ENCODE results near the gene CEBPA. TPM values are rescaled to one million over a fixed set of nuclear protein-coding genes. Genes with fewer than 3 reads are reported as not detected.
"Not testable (repeated sequence)": the region's sequence is repeated elsewhere in the genome, so short reads cannot be mapped to it uniquely, and the experiment has no call there.

The CEBPA gene
- total RNA-seq, 1 donor from 2014 or later, result 0.45 TPM

- peaks cover 8% of the 10 kb centered on the region for H3K27me3 Mint-ChIP-seq (ENCODE audit: low read depth, unreplicated experiment)
- peak; percentile 5 for FAIRE-seq
- DNase-seq (ENCODE audit: low read depth), result no peak
- H3K4me3 Mint-ChIP-seq (ENCODE audit: unreplicated experiment), result no peak overlapping the region
- Histone ChIP-seq H3K9ac (ENCODE audit: low read length) (no peak overlapping the region), H3K79me2 (ENCODE audit: insufficient read depth, low read length) (no peaks in the 10 kb centered on the region), H3K4me3 (ENCODE audit: insufficient read depth, low read depth, low read length) (no peak overlapping the region), H3K27ac (ENCODE audit: low read depth, low read length) (no peak overlapping the region), H3K27me3 (ENCODE audit: insufficient read depth, low read length) (no peaks in the 10 kb centered on the region), H3K36me3 (ENCODE audit: insufficient read depth, low read length) (no peaks in the 10 kb centered on the region), H3K9me3 (ENCODE audit: insufficient read depth, low read depth, low read length) (no peaks in the 10 kb centered on the region), H4K20me1 (ENCODE audit: insufficient read depth, low read length) (no peaks in the 10 kb centered on the region), H3K4me1 (ENCODE audit: insufficient read depth, low read length) (no peaks in the 10 kb centered on the region), H3K4me2 (ENCODE audit: low read length) (no peak overlapping the region), H2AFZ (ENCODE audit: low read depth, low read length) (no peak overlapping the region)
- H3K27ac Mint-ChIP-seq (ENCODE audit: unreplicated experiment), result no peak overlapping the region
- no peaks in the 10 kb centered on the region for H3K36me3 Mint-ChIP-seq (ENCODE audit: low read depth, unreplicated experiment)
- peaks cover 20% of the 10 kb centered on the region for H3K9me3 Mint-ChIP-seq (ENCODE audit: unreplicated experiment)
- no peak for TF ChIP-seq EZH2 (IDR thresholded peaks at IDR 0.05; ENCODE audit: insufficient read depth, low read length)
- no peak for TF ChIP-seq CTCF (IDR thresholded peaks at IDR 0.05; ENCODE audit: insufficient read depth, low read depth, low read length)
- no peaks in the 10 kb centered on the region for H3K4me1 Mint-ChIP-seq (ENCODE audit: low read depth, unreplicated experiment)
Measured at GRCh38 chr19:33323093-33323820, 20.9 kb upstream of the CEBPA start.

GRCh38 chr19:33320636-33321035 is 18.3 kb upstream of the CEBPA start:
- H3K4me1 Mint-ChIP-seq (ENCODE audit: low read depth, unreplicated experiment), result no peaks in the 10 kb centered on the region
- no peak overlapping the region for H3K27ac Mint-ChIP-seq (ENCODE audit: unreplicated experiment)

GRCh38 chr19:33317991-33318390 is 15.7 kb upstream of the CEBPA start:
- DNase-seq (ENCODE audit: low read depth); H3K27ac Mint-ChIP-seq (ENCODE audit: unreplicated experiment); H3K4me3 Mint-ChIP-seq (ENCODE audit: unreplicated experiment); H4K20me1 ChIP-seq (ENCODE audit: insufficient read depth, low read length); H3K27ac ChIP-seq (ENCODE audit: low read depth, low read length); H3K9me3 ChIP-seq (ENCODE audit: insufficient read depth, low read depth, low read length); H3K27me3 ChIP-seq (ENCODE audit: insufficient read depth, low read length); H3K79me2 ChIP-seq (ENCODE audit: insufficient read depth, low read length); H3K36me3 ChIP-seq (ENCODE audit: insufficient read depth, low read length); FAIRE-seq; H3K36me3 Mint-ChIP-seq (ENCODE audit: low read depth, unreplicated experiment); H2AFZ ChIP-seq (ENCODE audit: low read depth, low read length); H3K9ac ChIP-seq (ENCODE audit: low read length); H3K4me3 ChIP-seq (ENCODE audit: insufficient read depth, low read depth, low read length); H3K4me2 ChIP-seq (ENCODE audit: low read length); H3K4me1 Mint-ChIP-seq (ENCODE audit: low read depth, unreplicated experiment); H3K4me1 ChIP-seq (ENCODE audit: insufficient read depth, low read length): not testable (repeated sequence)
- peaks cover 14% of the 10 kb centered on the region for H3K9me3 Mint-ChIP-seq (ENCODE audit: unreplicated experiment)
- peaks cover 16% of the 10 kb centered on the region for H3K27me3 Mint-ChIP-seq (ENCODE audit: low read depth, unreplicated experiment)

More at GRCh38 chr19:33320636-33321035, 18.3 kb upstream of the CEBPA start:
- Histone ChIP-seq H3K79me2 (ENCODE audit: insufficient read depth, low read length) (no peaks in the 10 kb centered on the region), H3K27me3 (ENCODE audit: insufficient read depth, low read length) (no peaks in the 10 kb centered on the region), H4K20me1 (ENCODE audit: insufficient read depth, low read length) (no peaks in the 10 kb centered on the region), H3K27ac (ENCODE audit: low read depth, low read length) (no peak overlapping the region), H3K36me3 (ENCODE audit: insufficient read depth, low read length) (no peaks in the 10 kb centered on the region), H3K4me1 (ENCODE audit: insufficient read depth, low read length) (no peaks in the 10 kb centered on the region), H3K9ac (ENCODE audit: low read length) (no peak overlapping the region), H3K4me3 (ENCODE audit: insufficient read depth, low read depth, low read length) (no peak overlapping the region), H2AFZ (ENCODE audit: low read depth, low read length) (no peak overlapping the region), H3K4me2 (ENCODE audit: low read length) (no peak overlapping the region), H3K9me3 (ENCODE audit: insufficient read depth, low read depth, low read length) (no peaks in the 10 kb centered on the region)
- H3K4me3 Mint-ChIP-seq (ENCODE audit: unreplicated experiment), result no peak overlapping the region
- TF ChIP-seq CTCF (IDR thresholded peaks at IDR 0.05; ENCODE audit: insufficient read depth, low read depth, low read length), result no peak
- TF ChIP-seq EZH2 (IDR thresholded peaks at IDR 0.05; ENCODE audit: insufficient read depth, low read length), result no peak
- no peaks in the 10 kb centered on the region for H3K36me3 Mint-ChIP-seq (ENCODE audit: low read depth, unreplicated experiment)
- DNase-seq (ENCODE audit: low read depth) (no peak), FAIRE-seq (no peak)
- H3K27me3 Mint-ChIP-seq (ENCODE audit: low read depth, unreplicated experiment), result peaks cover 15% of the 10 kb centered on the region
- peaks cover 14% of the 10 kb centered on the region for H3K9me3 Mint-ChIP-seq (ENCODE audit: unreplicated experiment)

Measured in astrocyte (in vitro differentiated cells and primary cell).